Keratinocyte (primary cell): ENCODE data around the gene WARS2.

ENCODE experiments used
- CTCF ChIP-seq, 3 experiments: IDR thresholded peaks in 1 of 3; conservative IDR thresholded peaks in 1 of 3; optimal IDR thresholded peaks in 1 of 3; 2 replicates in 2 of 3; 3 replicates in 1 of 3; pipeline versions ENCODE3 to v1.5.1; 2011; ENCODE audit warnings: low read length in 3 of 3, mild to moderate bottlenecking in 3 of 3, moderate library complexity in 2 of 3, control low read depth in 1 of 3, inconsistent platforms in 1 of 3; ENCODE audit not compliant: insufficient read depth in 2 of 3; ENCODE audit errors: extremely low read depth in 1 of 3
- EZH2 ChIP-seq: IDR thresholded peaks from one replicate; pipeline ENCODE4 v1.6.1; 2012; ENCODE audit warnings: inconsistent platforms, mild to moderate bottlenecking, low read length, moderate library complexity

DNA sequence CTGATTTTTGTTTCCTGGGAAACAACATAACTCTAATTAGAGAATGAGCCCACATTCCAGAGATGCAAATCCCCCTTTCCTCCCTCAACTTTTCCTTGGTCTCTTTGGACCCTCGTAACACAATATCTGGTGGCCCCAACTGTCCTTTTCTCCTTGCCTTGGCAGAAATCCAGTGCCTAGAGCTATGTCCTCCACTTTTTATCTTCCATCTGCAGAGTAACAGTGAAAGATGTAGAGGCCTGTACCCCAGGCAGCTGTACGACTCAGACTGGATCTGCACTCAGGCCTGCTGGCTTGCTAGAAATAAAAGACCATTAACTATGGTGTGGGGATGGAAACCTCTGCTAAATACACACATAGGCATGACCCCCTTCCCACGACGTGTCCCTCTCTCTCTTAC, 72.0 kb downstream of the WARS2 start:
- TF ChIP-seq CTCF (optimal IDR thresholded peaks at IDR 0.05 in 1 of 3, IDR thresholded peaks at IDR 0.05 in 1 of 3, conservative IDR thresholded peaks at IDR 0.05 in 1 of 3; ENCODE audit: extremely low read depth in 1 of 3, insufficient read depth in 2 of 3, low read length in 3 of 3) (no peak), EZH2 (no peak)
